Stimulated activated CD4-positive, alpha-beta T cell treated with anti-CD3 and anti-CD28 coated beads, Interleukin-12 subunit alpha, Interleukin-12 subunit beta, amount 100 ng/mL, for 4 hours (primary cell): ENCODE measurements around the gene COL13A1.

Experiments used
- DNase-seq: peaks from one replicate; pipeline ENCODE4 v3.0.0-alpha.2; 2020

The COL13A1 gene

GRCh38 chr10:69869291-69869961, 67.7 kb downstream of the COL13A1 start:
- no peak for DNase-seq

- DNase-seq: no peak
These were observed 68.9 kb downstream of the COL13A1 start for GRCh38 chr10:69870591-69870990.

GRCh38 chr10:69871074-69871473, 69.4 kb downstream of the COL13A1 start:
- no peak for DNase-seq

GRCh38 chr10:69872323-69872722, 70.6 kb downstream of the COL13A1 start:
- no peak for DNase-seq

GRCh38 chr10:69873135-69873639, 71.5 kb downstream of the COL13A1 start:
- DNase-seq: no peak

GRCh38 chr10:69874449-69874848, 72.7 kb downstream of the COL13A1 start:
- no peak for DNase-seq

- DNase-seq: no peak
These were observed 74.2 kb downstream of the COL13A1 start for GRCh38 chr10:69875856-69876255.

- no peak for DNase-seq
These were observed 74.6 kb downstream of the COL13A1 start for GRCh38 chr10:69876286-69876685.

- DNase-seq: no peak
These were observed 75.2 kb downstream of the COL13A1 start for GRCh38 chr10:69876931-69877330.

GRCh38 chr10:69878038-69878437, 76.3 kb downstream of the COL13A1 start:
- DNase-seq: no peak

GRCh38 chr10:69878951-69879350, 77.2 kb downstream of the COL13A1 start:
- no peak for DNase-seq

- DNase-seq: no peak
These were observed 78.0 kb downstream of the COL13A1 start for GRCh38 chr10:69879634-69880257.

- no peak for DNase-seq
These were observed 78.8 kb downstream of the COL13A1 start for GRCh38 chr10:69880301-69881081.

- DNase-seq: no peak
These were observed 79.5 kb downstream of the COL13A1 start for GRCh38 chr10:69881202-69881601.

GRCh38 chr10:69883310-69884023, 81.8 kb downstream of the COL13A1 start:
- DNase-seq: no peak

GRCh38 chr10:69884024-69884367, 82.3 kb downstream of the COL13A1 start:
- DNase-seq: no peak

GRCh38 chr10:69884686-69885085, 83.0 kb downstream of the COL13A1 start:
- DNase-seq: no peak

GRCh38 chr10:69885379-69886013, 83.8 kb downstream of the COL13A1 start:
- no peak for DNase-seq

GRCh38 chr10:69888882-69889584, 87.3 kb downstream of the COL13A1 start:
- no peak for DNase-seq

- DNase-seq: no peak
These were observed 88.5 kb downstream of the COL13A1 start for GRCh38 chr10:69890065-69890847.

GRCh38 chr10:69891057-69891617, 89.4 kb downstream of the COL13A1 start:
- no peak for DNase-seq
